Measurements from ENCODE around the gene ZFPL1. TPM values are rescaled to one million over a fixed set of nuclear protein-coding genes. Genes with fewer than 3 reads are reported as not detected.
A peak's percentile ranks its signal among the peaks of the same experiment; 100 is the strongest.

The ZFPL1 gene
- total RNA-seq, 4 donors from 2014 or later, result 26.3 to 43.9 (median 33.3) TPM

DNA sequence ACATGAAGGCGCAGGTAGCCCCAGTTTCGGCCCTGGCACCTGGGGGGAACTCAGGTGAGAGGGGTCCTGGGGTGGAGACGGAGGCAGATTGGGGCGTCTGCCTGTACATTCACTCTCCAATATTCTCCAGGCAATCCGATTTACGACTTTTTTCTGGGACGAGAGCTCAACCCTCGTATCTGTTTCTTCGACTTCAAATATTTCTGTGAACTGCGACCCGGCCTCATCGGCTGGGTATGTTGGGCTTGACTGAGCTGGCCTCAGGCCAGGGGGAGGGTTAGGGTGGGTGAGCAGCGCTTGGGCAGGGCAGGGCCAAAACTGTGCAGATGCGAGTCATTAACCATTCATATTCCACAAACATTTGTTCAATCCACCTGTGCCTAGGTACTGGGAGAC, 29.3 kb downstream of the ZFPL1 start:
- H3K36me3 ChIP-seq, result peaks cover 0 to 43% of the 10 kb centered on the region in 2 donors
- no peak for ATAC-seq
- peaks cover 7 to 72% (median 31%) of the 10 kb centered on the region in 3 donors for H3K4me1 ChIP-seq
- WGBS, 2 donors (ENCODE audit: low coverage in 1 of 2), result 13 to 20% methylated on average over 1 to 6 of the region's 14 CpGs
- H3K9me3 ChIP-seq, result no peaks in the 10 kb centered on the region
- TF ChIP-seq CTCF (IDR thresholded peaks at IDR 0.05) (no peak), POLR2AphosphoS5 (IDR thresholded peaks at IDR 0.05) (no peak), POLR2A (IDR thresholded peaks at IDR 0.05) (no peak), EP300 (IDR thresholded peaks at IDR 0.05) (no peak)
- H3K27ac ChIP-seq, result peak overlapping the region in 3 of 4 donors; percentile 75 to 84 (median 81)
- H3K27me3 ChIP-seq, result no peaks in the 10 kb centered on the region
- H3K4me3 ChIP-seq, result peak overlapping the region in 1 of 2 donors; percentile 56

DNA sequence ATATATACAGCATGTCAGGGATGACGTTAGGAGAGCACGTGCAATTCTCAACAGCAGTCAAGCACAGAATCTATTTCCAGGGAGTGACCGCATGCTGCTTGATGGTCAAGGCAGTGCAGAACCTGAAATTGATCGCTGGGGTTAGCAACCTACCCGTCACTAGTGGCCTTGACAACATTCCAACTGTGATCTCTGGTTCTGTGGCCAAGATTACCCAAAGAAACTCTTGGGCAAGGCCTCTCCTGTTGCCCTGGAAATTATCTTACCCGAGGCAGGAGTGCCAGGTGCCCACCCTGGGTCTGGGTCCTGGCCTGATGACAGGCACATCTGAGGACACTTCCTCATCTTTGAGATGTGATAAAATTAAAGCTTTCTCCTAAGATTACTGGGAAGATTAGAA, 29.8 kb downstream of the ZFPL1 start:
- H3K36me3 ChIP-seq, result peaks cover 0 to 43% of the 10 kb centered on the region in 2 donors
- H3K9me3 ChIP-seq, result no peaks in the 10 kb centered on the region
- no peak overlapping the region for H3K27ac ChIP-seq
- no peak for TF ChIP-seq POLR2AphosphoS5 (IDR thresholded peaks at IDR 0.05)
- no peak for TF ChIP-seq POLR2A (IDR thresholded peaks at IDR 0.05)
- no peak for TF ChIP-seq EP300 (IDR thresholded peaks at IDR 0.05)
- no peak for TF ChIP-seq CTCF (IDR thresholded peaks at IDR 0.05)
- no peak overlapping the region for H3K4me3 ChIP-seq
- H3K27me3 ChIP-seq, result no peaks in the 10 kb centered on the region
- no peak for ATAC-seq
- H3K4me1 ChIP-seq, result peaks cover 7 to 74% (median 31%) of the 10 kb centered on the region in 3 donors
- 31 to 64% methylated on average over 3 to 6 of the region's 6 CpGs for WGBS, 2 donors (ENCODE audit: low coverage in 1 of 2)

- Histone ChIP-seq H3K4me3 (no peak overlapping the region), H3K4me1 (peaks cover 7 to 74% (median 31%) of the 10 kb centered on the region in 3 donors), H3K9me3 (no peaks in the 10 kb centered on the region), H3K36me3 (peaks cover 0 to 43% of the 10 kb centered on the region in 2 donors), H3K27me3 (no peaks in the 10 kb centered on the region), H3K27ac (no peak overlapping the region)
- 75 to 100% methylated on average over 1 to 6 of the region's 11 CpGs for WGBS, 2 donors (ENCODE audit: low coverage in 1 of 2)
- no peak for TF ChIP-seq CTCF (IDR thresholded peaks at IDR 0.05)
- no peak for TF ChIP-seq POLR2A (IDR thresholded peaks at IDR 0.05)
- TF ChIP-seq POLR2AphosphoS5 (IDR thresholded peaks at IDR 0.05), result no peak
- TF ChIP-seq EP300 (IDR thresholded peaks at IDR 0.05), result no peak
- no peak for ATAC-seq
Measured at GRCh38 chr11:65114538-65115171, 30.6 kb downstream of the ZFPL1 start.

GRCh38 chr11:65115361-65116082, 31.5 kb downstream of the ZFPL1 start:
- ATAC-seq, result no peak
- H3K27ac ChIP-seq, result no peak overlapping the region
- H3K4me1 ChIP-seq, result peaks cover 7 to 74% (median 33%) of the 10 kb centered on the region in 3 donors
- no peaks in the 10 kb centered on the region for H3K9me3 ChIP-seq
- H3K36me3 ChIP-seq, result peaks cover 0 to 48% of the 10 kb centered on the region in 2 donors
- no peak overlapping the region for H3K4me3 ChIP-seq
- H3K27me3 ChIP-seq, result no peaks in the 10 kb centered on the region
- 80 to 88% methylated on average over 2 to 8 of the region's 21 CpGs for WGBS, 2 donors (ENCODE audit: low coverage in 1 of 2)
- TF ChIP-seq CTCF (IDR thresholded peaks at IDR 0.05) (no peak), POLR2AphosphoS5 (IDR thresholded peaks at IDR 0.05) (no peak), POLR2A (IDR thresholded peaks at IDR 0.05) (no peak)

Data from gastroesophageal sphincter (tissue), 4 donors.